GM21390 (cell line): ENCODE measurements around the gene RMDN3.
A peak's percentile ranks its signal among the peaks of the same experiment; 100 is the strongest.

ENCODE experiments used
- ATAC-seq: cut with Tn5 transposase; IDR thresholded peaks from one replicate; pipeline ENCODE4 v1.9.1; 2021; ENCODE audit not compliant: unreplicated experiment

The RMDN3 gene

DNA sequence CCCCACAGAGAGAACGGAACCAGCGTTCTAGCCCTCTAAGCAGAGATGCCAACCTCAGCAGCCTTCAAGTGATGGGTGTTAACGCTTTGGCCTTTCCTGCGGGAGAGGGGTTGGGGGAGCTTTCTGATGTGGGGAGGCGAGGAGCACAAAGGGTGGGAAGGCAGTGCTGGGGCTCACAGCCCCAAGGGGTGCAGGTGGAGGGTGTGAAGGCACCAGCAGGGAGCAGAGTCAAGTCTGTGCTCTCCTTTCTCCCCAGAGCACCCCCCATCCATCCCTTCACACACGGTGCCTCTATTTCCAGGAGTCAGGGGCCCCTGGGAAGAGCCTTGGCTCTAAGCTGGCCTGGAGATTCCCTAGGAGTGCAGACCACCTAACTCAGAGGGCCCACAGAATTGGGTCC, 18.8 kb upstream of the RMDN3 start:
- no peak for ATAC-seq

DNA sequence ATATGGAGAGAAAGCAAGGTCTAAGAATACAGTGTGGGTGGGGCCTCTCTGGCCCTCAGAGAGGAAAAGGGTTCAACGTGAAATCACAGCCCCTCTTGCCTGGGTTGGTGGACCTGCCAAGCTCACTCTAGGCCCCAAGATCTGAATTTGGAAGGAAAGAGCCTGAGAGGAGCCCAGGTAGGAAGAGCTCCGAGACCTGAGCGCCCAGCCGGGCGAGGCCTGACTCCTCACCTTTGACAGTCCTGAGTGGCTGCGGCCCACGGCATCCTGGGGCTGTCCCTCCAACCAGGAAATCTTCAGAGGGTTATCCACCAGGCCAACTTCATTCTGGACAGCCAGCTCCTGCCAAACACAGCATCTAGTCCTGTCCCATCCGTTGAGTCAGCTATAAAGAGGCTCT, 18.4 kb upstream of the RMDN3 start:
- ATAC-seq: no peak

DNA sequence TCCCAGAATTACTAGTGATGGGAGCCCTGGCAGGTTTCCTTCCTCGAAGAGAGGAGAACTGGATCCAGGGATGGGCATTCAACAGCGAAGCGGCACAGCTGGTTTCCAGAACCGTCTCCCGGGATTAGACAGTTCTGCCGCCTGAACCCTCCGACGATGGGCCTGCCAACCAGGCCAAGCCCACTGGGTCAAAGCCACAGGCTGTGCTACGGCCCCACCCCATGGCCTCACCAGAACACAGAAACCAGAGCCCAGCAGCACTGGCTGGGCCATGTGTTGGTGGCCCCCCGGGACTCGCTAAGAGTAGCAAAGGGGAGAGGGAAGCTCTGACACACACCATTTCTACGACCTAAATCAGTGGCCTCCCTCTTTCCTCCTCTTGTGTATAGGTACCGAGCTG, 17.0 kb upstream of the RMDN3 start:
- ATAC-seq: no peak

DNA sequence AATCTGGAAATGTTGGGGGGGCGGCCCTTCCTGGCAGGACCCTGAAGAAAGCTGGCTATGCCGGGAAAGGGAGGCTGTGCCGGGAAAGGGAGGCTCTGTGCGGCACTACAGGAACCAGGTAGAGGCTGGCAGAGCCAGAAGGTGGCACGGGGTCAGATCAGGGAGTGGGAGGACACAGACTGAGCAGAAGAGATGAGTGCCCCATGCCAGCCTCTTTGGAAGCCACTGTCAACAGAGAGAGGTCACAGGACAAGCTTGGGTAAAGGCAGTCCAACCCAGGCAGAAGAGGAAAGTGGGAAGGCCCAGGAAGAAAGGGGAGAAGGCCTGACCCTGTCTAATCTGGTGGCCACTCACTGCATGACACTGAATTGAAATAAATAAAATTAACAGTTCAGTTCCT, 16.2 kb upstream of the RMDN3 start:
- ATAC-seq: no peak

DNA sequence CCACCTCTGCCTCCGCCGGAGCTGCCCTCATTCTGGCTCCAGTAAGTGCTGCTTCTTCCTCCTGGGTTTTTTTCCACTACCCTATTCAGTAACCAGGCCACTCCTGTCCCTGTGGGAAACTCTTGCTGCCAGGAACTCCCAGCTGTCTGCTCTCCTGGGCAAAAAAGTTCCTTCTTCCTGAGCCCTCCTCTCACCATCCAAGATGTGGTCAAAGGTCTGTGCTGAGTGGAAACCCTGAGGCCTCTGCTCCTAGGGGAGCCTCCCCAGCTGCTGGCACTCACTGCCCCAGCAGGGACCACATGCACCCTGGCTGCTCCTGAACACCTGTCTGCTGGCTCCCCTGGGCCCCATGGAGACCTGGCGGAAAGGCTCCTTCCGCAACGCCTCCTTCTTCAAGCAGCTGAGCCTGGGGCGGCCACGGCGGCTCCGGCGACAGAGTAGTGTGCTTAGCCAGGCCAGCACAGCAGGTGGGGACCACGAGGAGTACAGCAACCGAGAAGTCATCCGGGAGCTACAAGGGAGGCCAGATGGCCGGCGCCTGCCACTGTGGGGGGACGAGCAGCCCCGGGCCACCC, 15.2 kb upstream of the RMDN3 start:
- ATAC-seq: no peak

DNA sequence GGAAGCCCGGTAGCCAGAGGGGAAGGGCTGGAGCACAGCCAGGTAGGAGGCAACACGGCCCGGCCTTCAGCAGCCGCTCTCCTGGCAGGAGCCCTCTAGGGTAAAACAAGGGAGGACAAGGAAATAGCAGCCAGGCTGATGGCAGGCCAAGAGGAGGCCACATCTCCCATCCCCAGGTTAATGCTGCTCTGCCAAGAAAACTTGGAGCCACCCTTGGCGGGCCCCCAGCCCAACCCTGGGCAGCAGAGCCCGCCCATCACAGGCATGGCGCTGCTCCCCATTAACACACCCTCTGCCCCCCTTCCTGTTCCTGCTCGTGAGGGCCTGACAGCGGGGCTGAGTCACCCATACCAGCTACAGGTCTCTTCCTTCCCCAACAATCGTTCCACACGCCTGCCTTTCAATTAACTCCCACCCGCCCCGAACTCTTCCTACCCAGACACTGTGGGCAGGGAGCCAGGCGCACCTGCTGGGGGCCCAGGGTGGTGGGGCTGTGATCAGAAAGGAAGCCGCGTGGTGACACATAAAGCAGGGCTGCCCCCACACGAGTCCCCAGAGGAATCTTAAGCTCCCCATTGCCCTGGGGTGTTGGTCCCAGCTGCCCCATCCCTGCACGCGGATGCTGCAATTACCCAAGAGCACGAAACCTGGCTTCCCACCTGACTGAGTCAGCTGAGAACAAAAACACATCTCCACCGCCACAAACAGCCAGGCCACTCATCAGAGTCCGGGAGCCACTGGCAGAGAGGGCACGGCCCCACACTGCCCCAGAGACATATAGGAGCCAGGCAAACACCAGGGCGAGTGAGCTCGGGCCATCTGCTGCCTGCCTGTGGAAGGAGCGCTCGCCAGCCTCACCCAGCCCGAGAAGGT, 14.5 kb upstream of the RMDN3 start, which contains the start of gene C15orf62:
TSS of gene C15orf62 (plus strand) at position 707 of the 873 bp plus-strand sequence. CDS start 516 bp downstream, outside the sequence.
- ATAC-seq: peak; percentile 40

DNA sequence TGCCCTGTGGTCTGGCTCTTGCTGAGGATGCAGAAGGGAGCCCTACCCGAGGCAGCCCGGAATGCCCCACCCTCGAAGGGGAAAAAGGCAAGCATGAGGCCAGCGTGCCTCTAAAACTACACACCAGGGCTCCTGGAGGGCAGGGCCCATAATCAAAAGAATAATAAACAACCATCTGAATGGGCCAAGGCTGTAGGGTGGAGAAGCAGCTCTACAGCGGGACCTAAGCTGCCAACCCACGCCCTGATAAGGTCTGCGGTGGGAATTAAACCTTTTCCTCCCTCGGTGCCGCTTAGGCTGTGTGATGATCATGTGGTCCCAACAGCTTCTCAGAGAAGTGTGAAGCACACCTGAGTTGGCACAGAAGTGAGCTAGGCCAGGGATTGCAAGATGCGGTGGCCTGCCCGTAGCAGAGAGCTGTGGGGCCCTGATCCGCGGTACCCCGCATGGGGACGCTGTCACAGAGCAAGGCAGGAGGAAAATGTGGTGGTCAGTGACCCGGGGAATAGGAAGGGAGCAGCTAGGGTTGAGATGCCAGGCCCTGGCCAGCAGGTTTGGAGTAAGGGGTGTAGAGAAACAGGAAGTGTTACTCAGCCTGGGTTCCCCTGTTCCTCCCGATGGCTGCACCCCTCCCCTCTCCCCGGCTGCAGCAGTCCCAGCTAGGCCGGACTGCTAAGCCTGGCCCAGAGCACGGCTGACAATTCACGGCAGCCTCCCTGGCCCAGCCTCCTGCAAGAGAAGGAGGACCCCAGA, 13.6 kb upstream of the RMDN3 start:
- ATAC-seq: peak; percentile 4

DNA sequence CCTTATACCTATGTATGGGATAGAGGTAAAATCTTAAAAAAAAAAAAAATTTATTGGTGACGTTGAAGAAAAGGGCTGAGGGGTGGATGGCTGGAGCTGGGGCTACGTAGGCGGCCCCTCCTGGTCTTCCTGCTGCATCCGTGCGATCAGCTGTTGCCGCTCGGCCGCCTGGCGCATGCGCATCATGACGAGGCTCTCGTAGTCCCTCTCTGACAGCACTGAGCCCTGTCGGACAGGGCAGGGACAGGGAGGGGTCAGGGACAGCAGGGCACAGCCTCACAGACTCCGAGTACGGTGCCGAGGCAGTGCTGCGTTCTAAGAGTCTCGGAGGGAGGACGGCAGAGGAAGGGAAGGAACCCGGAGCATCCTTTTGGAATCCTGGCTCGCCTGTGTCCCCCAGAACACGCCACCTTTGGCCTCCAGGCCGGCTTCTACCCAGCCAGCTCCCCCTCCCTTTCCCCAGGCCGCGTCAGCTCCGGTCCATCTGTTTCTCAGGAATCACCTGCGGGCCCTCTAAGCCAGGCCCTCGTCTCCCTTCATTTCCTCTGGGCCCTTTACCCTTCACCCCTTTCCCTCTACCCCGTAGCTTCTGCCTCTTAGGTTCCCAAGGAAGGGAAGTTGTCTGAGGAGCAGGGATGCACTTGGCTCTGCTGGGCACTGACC, 12.9 kb upstream of the RMDN3 start:
- ATAC-seq: no peak

DNA sequence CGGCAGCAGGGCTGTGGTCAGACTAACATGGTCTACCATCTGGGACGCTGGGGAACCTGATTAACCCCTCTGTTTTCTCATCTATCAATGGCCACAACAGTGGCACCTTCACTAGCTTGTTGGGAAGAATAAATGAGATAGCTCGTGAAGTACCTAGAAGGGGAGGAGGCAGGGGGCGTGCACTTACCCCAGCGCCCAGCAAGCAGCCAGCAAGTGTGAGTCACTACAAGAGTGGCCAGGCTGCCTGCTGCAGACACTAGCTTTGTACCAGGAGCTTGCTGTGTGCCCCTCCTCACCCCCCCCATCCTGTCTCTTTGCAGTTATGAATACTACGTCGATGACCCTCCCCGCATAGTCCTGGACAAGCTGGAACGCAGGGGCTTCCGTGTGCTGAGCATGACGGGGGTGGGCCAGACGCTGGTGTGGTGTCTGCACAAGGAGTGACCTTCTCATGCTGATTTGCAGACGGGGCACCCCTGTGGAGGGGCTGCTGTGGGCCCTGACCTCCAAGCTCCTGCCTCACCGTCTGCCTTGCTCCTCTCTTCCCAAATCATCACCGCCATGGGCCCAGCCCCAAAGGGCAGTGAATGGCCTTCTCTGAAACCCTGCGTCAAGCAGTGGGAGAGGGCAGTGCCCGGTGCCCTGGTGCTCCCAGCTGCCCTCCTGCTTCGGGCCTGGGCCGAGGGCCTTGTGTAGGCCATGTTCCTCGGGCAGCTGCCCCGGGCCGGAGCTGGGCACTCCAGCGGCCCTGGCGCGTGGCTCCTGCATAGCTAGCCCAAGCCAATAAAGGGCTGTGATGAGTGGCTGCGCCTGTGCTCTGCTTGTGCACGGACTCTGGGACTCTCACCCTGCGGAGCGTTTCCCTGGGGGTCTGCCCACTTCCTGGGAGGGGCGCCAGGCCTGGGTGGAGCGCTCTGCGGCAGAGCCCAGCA, 12.1 kb upstream of the RMDN3 start:
- no peak for ATAC-seq

DNA sequence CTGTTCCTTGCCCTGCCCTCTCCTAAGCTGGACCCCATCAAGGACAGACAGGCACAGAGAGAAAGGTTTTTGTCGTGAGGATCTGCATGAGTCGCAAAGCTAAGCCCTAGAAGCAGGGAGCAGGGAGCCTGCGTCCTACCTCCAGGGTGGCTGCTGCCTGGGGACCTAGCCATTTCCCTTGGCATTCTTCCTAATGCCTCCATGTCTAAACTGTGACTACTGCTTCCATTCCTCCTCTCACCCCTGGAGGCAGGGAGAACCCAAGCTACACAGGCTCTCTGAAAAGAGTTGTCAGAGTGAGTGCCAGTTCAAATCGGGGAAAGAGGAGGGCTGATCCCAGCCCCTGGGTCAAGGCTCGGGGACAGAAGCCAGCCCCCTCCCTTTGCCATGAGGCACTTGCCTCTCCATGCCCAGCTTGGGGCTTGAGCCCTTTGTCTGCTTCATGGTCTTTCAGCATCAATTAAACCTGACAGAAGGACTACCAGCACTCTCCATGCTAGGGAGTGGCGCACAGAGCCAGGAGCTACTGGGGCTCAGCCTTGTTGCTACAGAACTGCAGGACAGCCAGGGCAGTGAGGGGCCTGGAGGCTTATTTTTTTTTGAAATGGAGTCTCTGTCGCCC, 11.3 kb upstream of the RMDN3 start:
- no peak for ATAC-seq

DNA sequence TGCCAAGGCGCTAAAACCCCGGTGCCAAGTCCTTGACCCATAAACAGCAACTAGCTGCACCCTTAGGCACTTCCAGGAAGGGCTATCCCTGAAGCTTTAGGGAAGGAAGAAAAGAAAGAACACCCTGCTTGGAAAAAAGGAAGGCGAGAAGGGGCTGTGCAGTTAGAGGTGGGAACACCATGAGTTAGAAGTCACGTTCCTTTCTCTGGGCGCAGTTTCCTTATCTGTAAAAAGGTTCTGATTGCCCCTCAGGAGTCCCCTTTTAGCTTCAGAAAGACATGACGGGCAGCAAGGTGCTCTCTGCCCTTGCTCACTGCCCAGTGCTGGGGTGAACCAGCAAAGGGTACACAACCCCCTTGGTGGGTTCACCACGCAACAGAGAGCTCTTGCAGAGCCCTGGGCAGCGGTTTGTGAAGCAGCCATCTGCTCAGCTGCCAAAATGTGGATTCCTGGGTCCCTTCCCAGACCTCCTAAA, 9.6 kb upstream of the RMDN3 start:
- ATAC-seq: no peak

DNA sequence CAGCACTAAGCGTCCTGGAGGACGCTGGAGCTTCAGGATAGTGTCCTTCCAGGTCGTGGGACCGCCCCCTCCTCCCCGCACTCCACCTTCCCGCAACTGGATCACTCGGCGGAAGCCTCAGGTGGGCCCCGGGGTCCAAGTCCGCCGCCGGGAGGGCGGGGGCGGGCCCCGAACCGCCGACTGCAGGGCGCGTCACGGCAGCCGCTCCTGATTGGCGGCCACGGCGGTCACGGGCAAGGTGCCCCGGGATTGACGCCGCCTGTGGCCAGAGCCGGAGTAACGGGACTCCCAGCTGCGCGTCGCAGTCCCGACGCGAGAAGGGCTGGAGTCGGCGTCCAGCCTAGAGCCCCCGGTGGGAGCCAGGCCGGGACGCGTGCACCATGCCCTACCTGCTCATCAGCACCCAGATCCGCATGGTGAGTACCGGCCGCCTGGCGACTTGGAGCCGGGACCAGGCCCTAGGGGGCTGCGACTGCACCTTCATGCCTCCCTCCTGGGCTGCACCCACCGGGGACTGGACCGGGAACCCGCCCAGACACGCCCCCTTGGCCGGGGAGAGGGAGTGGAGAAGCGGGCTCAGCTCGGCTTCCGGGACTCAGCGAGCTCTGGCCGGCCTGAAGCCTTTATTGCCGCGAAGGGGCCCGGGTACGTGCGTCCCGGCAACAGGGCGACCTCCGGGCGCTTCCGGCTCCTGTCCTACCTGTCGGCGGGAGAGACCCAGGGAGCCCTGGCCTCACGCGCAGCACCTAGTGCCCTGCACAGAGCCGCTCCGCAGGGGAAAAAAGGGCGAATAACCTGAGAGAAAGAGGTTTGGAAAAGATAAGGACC, 9.0 kb upstream of the RMDN3 start, which contains the start of gene GCHFR:
TSS of gene GCHFR (plus strand) at position 268 of the 828 bp plus-strand sequence. CDS start at position 381, 113 bp downstream.
- peak; percentile 48 for ATAC-seq

DNA sequence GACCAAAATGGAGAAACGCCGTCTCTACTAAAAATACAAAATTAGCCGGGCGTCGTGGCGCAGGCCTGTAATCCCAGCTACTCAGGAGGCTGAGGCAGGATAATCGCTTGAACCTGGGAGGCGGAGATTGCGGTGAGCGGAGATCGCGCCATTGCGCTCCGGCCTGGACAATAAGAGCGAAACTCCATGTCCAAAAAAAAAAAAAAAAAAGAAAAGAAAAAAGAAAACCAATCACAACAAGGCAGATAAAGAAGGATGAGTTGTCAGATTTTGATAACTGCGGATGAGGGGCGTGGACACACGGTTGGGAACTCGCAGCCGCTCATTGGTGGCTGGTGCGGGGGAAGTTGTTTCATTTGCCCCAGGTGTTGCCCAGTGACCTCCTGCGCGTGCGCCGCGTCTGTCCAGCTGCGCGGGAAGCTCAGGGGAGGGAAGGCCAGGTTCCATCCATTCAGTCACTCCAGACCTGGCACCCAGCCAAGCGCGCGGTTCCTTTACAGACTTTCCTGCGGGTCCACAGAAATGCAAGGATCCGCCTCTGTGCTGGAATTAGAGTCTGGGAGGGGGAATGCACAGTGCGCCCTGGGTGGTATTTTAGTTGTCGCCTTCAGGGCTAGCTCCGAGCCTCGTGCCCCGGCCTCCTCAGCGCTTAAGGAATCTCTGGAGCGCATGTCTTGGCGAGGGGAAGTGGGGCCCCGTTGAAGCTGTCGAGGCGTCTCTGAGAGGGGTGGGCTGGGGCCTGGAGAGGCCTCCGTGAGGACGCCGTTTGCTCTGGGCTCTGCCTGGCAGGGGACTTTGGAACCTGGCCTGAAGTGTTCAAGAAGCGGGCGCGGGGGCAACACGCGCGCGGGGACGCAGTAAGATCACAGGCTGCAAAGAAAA, 8.1 kb upstream of the RMDN3 start:
- no peak for ATAC-seq

DNA sequence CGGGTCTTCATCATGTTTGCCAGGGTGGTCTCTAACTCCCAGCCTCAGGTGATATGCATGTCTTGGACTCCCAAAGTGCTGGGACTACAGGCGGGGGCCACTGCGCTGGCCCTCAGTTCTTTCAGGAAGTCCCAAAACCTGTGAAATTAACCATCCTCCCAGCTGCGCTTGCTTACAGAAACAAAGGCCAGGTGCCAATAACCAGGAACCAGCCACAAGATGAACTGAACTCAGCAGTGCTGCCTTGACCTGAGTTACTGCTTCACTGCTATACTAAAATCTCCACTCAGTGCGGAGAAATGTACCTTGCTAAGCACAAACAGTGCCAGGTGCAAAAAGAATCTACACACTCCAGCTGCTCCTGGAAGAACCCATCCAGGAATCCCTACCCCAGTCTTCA, 4.9 kb upstream of the RMDN3 start:
- ATAC-seq: no peak

DNA sequence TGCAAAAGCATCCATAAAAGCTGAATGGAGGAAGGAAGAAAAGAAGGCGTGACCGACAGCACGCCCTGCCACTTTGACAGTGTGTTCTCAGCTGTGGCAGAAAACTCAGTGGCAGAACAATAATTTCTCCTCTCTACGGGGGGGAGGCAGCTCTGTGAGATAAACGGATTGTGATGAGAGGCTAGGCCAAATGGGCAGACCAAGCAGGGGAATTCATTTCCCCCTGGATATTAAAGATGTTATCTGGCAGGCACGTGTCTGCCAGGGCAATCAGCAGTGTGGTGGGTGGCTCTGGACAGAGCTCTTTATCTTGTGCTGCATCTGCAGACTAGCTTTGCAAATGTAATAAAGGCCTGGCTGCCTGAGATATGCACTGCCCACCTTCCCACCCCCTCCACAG, 1.9 kb upstream of the RMDN3 start:
- no peak for ATAC-seq

DNA sequence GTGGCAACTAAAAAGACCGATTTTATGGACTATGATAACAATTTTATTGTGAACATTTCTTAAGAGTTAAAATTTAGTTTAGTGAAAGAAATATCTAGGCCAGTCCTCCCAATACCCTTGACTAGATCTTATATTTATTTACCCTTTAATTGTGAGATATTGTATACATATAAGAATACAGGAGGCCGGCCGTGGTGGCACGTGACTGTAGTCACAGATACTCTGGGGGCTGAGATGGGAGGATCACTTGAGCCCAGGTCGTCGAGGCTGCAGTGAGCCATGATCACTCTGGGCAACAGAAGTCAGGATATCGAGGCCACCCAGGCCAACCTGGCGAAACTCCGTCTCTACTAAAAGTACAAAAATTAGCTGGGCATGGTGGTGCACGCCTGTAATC, 756 bp upstream of the RMDN3 start:
- no peak for ATAC-seq

DNA sequence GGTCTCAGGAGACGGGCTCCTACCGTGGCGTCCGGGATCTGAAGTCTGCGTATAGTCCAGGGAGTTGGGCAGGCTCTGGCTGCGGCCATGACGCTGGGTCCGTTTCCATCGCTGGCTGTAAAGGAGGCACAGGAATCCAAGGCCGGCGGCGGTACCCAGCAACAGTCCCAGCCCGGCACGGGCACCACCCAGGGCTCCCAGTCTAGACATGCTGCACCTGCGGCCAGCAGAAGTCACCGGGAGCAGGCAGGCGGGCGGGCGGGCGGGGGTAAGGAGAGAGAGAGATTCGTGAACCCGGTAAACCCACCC, 526 bp downstream of the RMDN3 start:
- peak; percentile 12 for ATAC-seq

DNA sequence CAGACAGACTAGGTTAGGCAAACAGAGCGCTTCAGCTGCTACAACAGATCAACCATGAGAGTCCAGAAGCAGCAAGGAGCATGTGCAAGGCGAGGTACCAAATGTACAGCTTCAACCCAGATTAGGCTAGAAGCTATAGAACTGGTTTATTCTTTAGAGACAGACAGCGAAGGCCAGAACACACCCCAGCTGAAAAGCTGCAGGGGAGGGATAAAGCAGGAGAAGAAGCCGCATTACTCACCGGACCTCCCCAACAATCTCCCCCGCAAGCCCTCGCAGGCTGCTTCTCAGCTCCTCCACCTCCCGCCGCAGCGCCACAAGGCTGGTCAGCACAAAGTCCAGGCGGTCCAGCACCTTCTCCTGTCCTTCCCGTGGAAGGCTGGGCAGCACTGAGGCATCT, 3.3 kb downstream of the RMDN3 start:
- ATAC-seq: no peak
